Activated CD4-positive, alpha-beta T cell treated with anti-CD3 and anti-CD28 coated beads, Interleukin-2, amount 50 U/mL, for 4 hours (primary cell): Measurements from ENCODE around the gene DCLK3.

ENCODE experiments used
- DNase-seq, 2 experiments: peaks; one replicate each; pipeline ENCODE4 v3.0.0-alpha.2; 2020

The DCLK3 gene

GRCh38 chr3:36666166-36666565 is 98.2 kb downstream of the DCLK3 start:
- DNase-seq: no peak

- no peak for DNase-seq
Observed at GRCh38 chr3:36663666-36664291, 100.6 kb downstream of the DCLK3 start.

GRCh38 chr3:36662626-36663025 is 101.7 kb downstream of the DCLK3 start:
- no peak for DNase-seq
